Measurements from ENCODE around the gene TBC1D2. TPM values are rescaled to one million over a fixed set of nuclear protein-coding genes. Genes with fewer than 3 reads are reported as not detected.

TBC1D2 gene
- total RNA-seq, 1 experiment from 2014 or later = 11.1 TPM

- TF ChIP-seq IRF1 (CRISPR knock-in tag; IDR thresholded peaks at IDR 0.05) = no peak
- no peak for TF ChIP-seq ZNF219 (CRISPR knock-in tag; IDR thresholded peaks at IDR 0.05; ENCODE audit: borderline replicate concordance)
- no peak for TF ChIP-seq ZBTB21 (CRISPR knock-in tag; IDR thresholded peaks at IDR 0.05; ENCODE audit: borderline replicate concordance)
- no peak for TF ChIP-seq GRHL2 (CRISPR knock-in tag; IDR thresholded peaks at IDR 0.05; ENCODE audit: insufficient replicate concordance, severe bottlenecking)
- no peak for TF ChIP-seq HMGA2 (CRISPR knock-in tag; IDR thresholded peaks at IDR 0.05)
- no peak for TF ChIP-seq ZNF232 (CRISPR knock-in tag; IDR thresholded peaks at IDR 0.05)
- TF ChIP-seq EMX1 (CRISPR knock-in tag; IDR thresholded peaks at IDR 0.05) = no peak
- TF ChIP-seq CBFB (CRISPR knock-in tag; IDR thresholded peaks at IDR 0.05; ENCODE audit: low read depth) = no peak
- no peak for TF ChIP-seq ZNF532 (CRISPR knock-in tag; IDR thresholded peaks at IDR 0.05; ENCODE audit: borderline replicate concordance)
- TF ChIP-seq NFYB (CRISPR knock-in tag; conservative IDR thresholded peaks at IDR 0.05; ENCODE audit: low read depth) = peak; percentile 70
- TF ChIP-seq PREB (CRISPR knock-in tag; IDR thresholded peaks at IDR 0.05; ENCODE audit: borderline replicate concordance) = no peak
- TF ChIP-seq SOX15 (CRISPR knock-in tag; IDR thresholded peaks at IDR 0.05) = no peak
- no peak for TF ChIP-seq CTCF (IDR thresholded peaks at IDR 0.05)
- no peak for TF ChIP-seq NFATC4 (CRISPR knock-in tag; IDR thresholded peaks at IDR 0.05)
- no peak for TF ChIP-seq ATF2 (CRISPR knock-in tag; IDR thresholded peaks at IDR 0.05; ENCODE audit: borderline replicate concordance, low read depth)
- no peak for TF ChIP-seq STAT6 (CRISPR knock-in tag; conservative IDR thresholded peaks at IDR 0.05; ENCODE audit: low read depth)
- TF ChIP-seq ESRRA (CRISPR knock-in tag; IDR thresholded peaks at IDR 0.05; ENCODE audit: borderline replicate concordance) = no peak
- TF ChIP-seq FOXP4 (CRISPR knock-in tag; IDR thresholded peaks at IDR 0.05) = no peak
- TF ChIP-seq ZNF416 (CRISPR knock-in tag; IDR thresholded peaks at IDR 0.05) = no peak
- no peak for TF ChIP-seq NFE2L1 (CRISPR knock-in tag; IDR thresholded peaks at IDR 0.05)
- TF ChIP-seq CREB1 (CRISPR knock-in tag; IDR thresholded peaks at IDR 0.05) = no peak
- TF ChIP-seq ETV6 (CRISPR knock-in tag; IDR thresholded peaks at IDR 0.05) = no peak; the same call in none of the 2 replicates
- no peak for TF ChIP-seq SMAD3 (CRISPR knock-in tag; IDR thresholded peaks at IDR 0.05; ENCODE audit: borderline replicate concordance)
- TF ChIP-seq MYBL2 (CRISPR knock-in tag; IDR thresholded peaks at IDR 0.05) = no peak
- no peak for TF ChIP-seq TEAD4 (CRISPR knock-in tag; IDR thresholded peaks at IDR 0.05)
Measured at GRCh38 chr9:98255578-98256296, at the start of gene TBC1D2 (continued).

Data from WTC11 (cell line).